GM12878 (cell line): Measurements from ENCODE around the gene CARF. TPM values are rescaled to one million over a fixed set of nuclear protein-coding genes. Genes with fewer than 3 reads are reported as not detected.

ENCODE experiments used
- IRF4 ChIP-seq: IDR thresholded peaks from 2 replicates; pipeline ENCODE4 v1.6.1; 2011; ENCODE audit warnings: low read depth, low read length
- MAX ChIP-seq: IDR thresholded peaks from 2 replicates; pipeline ENCODE4 v1.6.1; 2012; ENCODE audit warnings: low read depth, low read length, improper control_type of control experiment
- NBN ChIP-seq: fragments of 450-650 bp; IDR thresholded peaks from 2 replicates; pipeline ENCODE4 v1.6.1; 2016
- POLR2AphosphoS5 ChIP-seq: IDR thresholded peaks from 2 replicates; pipeline ENCODE4 v1.6.1; 2011; ENCODE audit warnings: mild to moderate bottlenecking, low read length, inconsistent platforms
- RAD51 ChIP-seq: fragments of 450-650 bp; IDR thresholded peaks from 2 replicates; pipeline ENCODE4 v1.6.1; 2016; ENCODE audit warnings: moderate library complexity, mild to moderate bottlenecking, inconsistent platforms
- RCOR1 ChIP-seq: conservative IDR thresholded peaks from 2 replicates; pipeline ENCODE4 v1.6.1; 2012; ENCODE audit warnings: low read depth, low read length, improper control_type of control experiment
- REST ChIP-seq: IDR thresholded peaks from 2 replicates; pipeline ENCODE4 v1.6.1; 2012; ENCODE audit warnings: mild to moderate bottlenecking, low read depth, low read length
- ZBTB11 ChIP-seq: fragments of 450-650 bp; formaldehyde crosslinking; IDR thresholded peaks from 2 replicates; pipeline ENCODE4 v1.5.0; 2022; ENCODE audit warnings: mild to moderate bottlenecking, missing genetic modification characterization
- ZNF207 ChIP-seq: fragments of 450-650 bp; IDR thresholded peaks from 2 replicates; pipeline ENCODE4 v1.6.1; 2014; ENCODE audit warnings: antibody characterized with exemption, mild to moderate bottlenecking, borderline replicate concordance
- polyA plus RNA-seq, 11 experiments: library from polyadenylated mRNA; depleted of rRNA in 4 of 11; unstranded in 6 of 11; stranded (reverse) in 5 of 11; fragments of >200 nt; fragmentation: Nextera tagmentation in 4 of 11; fragmentation: Illumina TruSeq in 1 of 11; extraction: Ambion mirVana in 4 of 11; extraction: Trizol in 1 of 11; gene quantifications; 1 replicate in 1 of 11; 2 replicates in 10 of 11; pipeline versions ENCODE4 v1.2.1 to v1.2.3, GENCODE V29; 2011 to 2016; ENCODE audit warnings: inconsistent platforms in 2 of 11, missing spikeins in 2 of 11, low read depth in 1 of 11
- total RNA-seq, 4 experiments: library from RNA; depleted of rRNA in 3 of 4; stranded (reverse); fragments of >200 nt in 3 of 4; fragmentation: Illumina TruSeq in 1 of 4; extraction: Trizol in 1 of 4; gene quantifications; 2 replicates each; pipeline versions ENCODE4 v1.2.1 to v1.2.3, GENCODE V29; 2013 to 2021

The CARF gene
- total and polyA plus RNA-seq, 10 of the 15 experiments (the other 5 are each of a cell fraction or from before 2014, with no cell fraction given), result 1.8 to 11.5 (median 6.9) TPM

GRCh38 chr2:202989749-202990148, 77.7 kb downstream of the CARF start (continued):
- TF ChIP-seq MAX (no peak), POLR2AphosphoS5 (no peak), REST (no peak), RAD51 (no peak), RCOR1 (no peak), NBN (no peak), ZNF207 (no peak), IRF4 (no peak), ZBTB11 (CRISPR knock-in tag) (no peak)
- TF ChIP-seq, all 136 proteins: peak for 0
